ENCODE measurements around the gene CTNNBL1.

DNA sequence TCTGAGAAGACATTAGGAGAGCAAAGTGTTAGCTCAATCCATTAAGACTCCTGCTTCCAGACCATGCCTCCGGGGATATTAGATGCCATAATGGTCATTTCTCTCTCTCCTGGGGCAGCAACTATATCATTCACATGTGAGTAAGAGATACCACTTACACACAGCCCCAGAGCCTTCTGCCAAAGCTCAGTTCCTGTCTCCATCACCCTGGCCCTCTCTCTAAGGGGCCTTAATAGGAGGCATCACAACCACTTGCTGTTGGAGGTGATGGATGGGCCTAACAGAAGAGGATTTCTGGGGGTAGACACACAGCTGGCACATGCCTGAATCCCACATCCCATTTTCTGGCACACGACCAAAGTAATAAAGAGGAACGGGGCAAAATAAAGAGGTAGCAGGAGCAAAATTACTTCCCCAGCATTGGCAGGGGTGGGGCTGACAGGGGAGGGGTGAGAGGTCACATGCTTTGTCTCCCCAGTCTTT, 175.1 kb downstream of the CTNNBL1 start:
- TF ChIP-seq POLR2AphosphoS5 (IDR thresholded peaks at IDR 0.05; ENCODE audit: borderline replicate concordance, low read depth, low read length) (no peak), EZH2 (IDR thresholded peaks at IDR 0.05) (no peak)
